ENCODE measurements around the gene ZCWPW1.

Gene ZCWPW1, protein sequence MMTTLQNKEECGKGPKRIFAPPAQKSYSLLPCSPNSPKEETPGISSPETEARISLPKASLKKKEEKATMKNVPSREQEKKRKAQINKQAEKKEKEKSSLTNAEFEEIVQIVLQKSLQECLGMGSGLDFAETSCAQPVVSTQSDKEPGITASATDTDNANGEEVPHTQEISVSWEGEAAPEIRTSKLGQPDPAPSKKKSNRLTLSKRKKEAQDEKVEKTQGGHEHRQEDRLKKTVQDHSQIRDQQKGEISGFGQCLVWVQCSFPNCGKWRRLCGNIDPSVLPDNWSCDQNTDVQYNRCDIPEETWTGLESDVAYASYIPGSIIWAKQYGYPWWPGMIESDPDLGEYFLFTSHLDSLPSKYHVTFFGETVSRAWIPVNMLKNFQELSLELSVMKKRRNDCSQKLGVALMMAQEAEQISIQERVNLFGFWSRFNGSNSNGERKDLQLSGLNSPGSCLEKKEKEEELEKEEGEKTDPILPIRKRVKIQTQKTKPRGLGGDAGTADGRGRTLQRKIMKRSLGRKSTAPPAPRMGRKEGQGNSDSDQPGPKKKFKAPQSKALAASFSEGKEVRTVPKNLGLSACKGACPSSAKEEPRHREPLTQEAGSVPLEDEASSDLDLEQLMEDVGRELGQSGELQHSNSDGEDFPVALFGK

DNA sequence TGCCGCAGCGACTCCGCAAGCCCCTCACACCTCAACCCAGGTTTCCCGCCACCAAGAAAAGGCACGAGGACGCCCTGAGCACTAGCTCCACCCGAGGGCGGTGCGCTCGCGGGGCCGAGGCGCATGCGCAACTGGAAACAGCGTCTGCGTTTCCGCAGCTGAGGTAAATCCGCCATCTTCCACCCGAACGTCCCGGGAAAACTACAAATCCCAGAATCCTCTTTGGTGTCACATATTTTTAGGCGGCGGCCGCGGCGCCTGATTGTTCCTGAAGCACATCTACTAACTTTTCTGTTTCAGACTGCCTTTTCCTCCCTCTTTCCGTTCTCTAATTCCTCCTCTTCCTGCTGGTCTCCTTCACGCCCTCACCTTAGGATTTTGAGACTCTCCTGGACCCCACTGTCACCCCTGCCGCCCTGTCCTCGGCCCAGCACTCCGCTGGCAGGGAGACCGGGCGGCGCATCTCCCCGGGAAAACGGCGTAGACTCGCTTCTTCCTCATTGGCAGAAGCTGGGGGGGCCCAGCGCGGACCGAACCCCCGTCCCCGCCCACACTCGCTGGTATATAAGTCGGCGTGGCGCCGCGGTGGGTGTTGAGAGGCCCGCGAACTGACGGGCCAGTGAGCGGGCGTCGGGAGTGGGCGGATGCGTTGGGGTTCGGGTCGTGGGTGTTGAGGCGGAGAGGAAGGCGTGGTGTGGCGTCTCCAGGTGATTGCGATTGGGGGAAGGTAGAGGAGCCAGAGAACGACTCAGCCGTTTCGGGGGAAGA, at the start of gene ZCWPW1:
Gene ZCWPW1 (minus strand): TSS at position 505 of the 768 bp plus-strand sequence. CDS start 8,054 bp downstream, outside the sequence.
- peak; percentile 91 to 99 (median 96) for DNase-seq
- intact Hi-C loops (cut with DNase I) = loop anchor here (1.0 kb wide), 1 partner anchor 35 kb away; no protein-coding TSS in a partner anchor

DNA sequence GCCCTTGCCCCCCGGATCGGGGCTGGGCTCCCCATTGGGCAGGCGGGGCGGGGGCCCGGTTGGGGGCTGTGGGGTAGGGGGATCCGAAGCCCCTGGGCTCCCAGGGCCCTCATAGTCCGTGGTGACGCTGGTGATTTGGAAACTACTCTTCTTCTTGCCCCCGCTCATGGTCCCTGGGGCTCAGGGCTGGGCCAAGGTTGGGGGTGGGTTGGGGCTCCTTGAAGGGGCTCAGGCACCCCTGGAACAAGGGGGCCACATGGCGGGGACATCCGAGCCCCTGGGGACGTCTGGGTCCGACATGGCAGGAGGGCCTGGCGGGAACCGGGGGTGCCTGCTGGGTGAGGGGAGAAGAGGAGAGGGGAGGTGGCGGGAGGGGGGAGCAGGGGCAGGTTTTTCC, 49.4 kb upstream of the ZCWPW1 start:
- no peak for DNase-seq
- intact Hi-C loops (cut with DNase I) = loop anchor here (10.0 kb wide), 1 partner anchor 197 kb away; the partner anchor contains the start of gene GNB2

DNA sequence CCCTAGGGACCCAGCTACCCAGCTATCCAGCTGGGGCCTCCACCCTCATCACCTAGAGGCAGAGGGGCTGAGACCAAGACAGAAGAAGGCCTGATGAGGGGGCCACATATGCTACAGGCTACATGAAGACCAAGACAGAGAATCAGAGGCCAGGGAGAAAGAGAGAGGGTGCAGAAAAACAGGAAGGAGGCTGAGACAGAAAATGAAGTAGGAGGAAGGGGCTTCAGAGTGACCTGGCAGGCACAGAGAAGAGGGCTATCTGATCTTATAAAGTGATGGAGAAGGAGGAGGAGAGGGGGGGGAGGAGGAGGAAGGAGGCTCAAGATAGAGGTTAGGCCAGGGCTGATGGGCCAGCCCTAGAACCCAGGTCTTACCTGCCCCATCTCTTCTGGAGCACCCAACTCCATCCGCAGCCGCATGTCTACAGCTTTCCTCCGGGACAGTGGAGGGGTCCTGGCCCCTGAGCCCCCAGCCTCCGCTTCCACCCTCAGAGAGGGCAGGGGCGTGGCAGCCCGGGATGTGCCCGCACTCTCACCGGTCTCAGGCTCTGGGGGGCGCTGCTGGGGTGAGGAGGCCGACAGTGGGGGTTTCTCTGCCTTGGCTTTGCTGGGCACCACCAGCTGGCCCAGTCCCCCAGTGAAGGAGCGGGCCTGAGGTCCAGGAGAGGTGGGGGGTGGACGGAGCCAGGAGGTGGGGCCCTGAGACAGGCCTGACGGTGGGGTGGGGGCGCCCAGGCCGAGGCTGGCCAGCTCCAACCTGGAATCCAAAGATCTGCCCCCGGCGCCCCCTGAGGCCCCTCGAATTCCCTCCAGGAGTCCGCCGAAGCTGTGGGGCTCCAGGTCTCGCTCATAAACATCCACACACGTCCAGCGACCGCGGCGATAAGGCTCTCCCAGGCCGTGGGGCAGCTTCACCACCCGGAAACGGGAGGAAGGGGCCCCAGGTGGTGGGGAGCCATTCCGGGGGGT, 48.7 kb upstream of the ZCWPW1 start:
- no peak for DNase-seq
- intact Hi-C loops (cut with DNase I) = loop anchor here (10.0 kb wide), 1 partner anchor 198 kb away; the partner anchor contains the start of gene GNB2

DNA sequence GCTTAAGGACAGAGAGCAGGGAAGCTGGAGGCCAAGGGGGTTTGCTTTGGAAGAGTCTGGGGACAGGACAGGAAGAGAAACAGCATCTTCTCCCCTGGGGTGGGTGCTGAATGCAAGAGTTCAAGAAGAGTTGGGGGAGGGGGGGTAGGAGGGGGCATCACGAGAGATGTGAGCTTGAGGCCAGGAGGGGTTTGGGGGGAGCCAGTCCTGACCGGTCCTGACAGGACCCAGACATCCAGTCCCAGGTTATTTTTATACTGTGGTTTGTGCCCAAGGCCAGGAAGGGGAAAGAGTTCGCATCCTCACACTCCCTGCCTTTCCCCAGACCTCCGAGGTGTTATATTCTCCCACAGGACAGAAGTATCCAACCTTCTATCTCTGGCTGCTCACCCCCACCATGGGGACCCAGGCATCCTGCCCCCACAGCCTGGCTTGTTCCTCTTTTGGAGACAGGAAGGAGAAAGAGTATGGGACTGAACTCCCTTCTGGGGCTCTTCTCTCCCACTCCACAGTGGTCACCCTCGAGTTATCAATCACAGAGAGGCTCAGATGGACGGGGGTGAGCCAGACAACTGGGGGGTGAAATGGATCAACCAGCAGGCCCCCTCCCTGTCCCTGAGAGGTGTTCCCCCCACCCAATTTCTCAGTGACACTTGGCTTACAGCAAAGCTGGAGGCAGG, 47.7 kb upstream of the ZCWPW1 start:
- no peak for DNase-seq
- intact Hi-C loops (cut with DNase I) = loop anchor here (10.0 kb wide), 1 partner anchor 199 kb away; the partner anchor contains the start of gene GNB2

DNA sequence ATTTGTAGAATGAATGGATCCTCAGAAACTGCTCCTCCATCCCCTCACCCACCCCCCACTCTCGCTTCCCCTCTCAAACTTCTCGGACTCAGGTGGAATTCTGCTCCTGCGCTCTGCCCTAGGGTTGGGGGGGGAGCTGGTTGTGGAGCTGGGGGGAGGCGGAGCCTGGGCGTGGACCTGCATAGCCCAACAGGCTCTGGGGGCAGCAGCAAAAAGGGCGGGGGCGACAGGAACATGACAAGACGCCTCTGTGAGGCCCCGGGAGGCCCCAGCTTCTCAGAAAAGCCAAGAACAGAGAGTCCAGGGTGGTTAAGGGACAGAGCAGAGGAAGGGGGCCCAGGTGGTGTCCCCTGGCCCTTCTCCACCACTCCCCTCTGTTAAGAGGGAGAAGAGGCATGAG, 47.0 kb upstream of the ZCWPW1 start:
- no peak for DNase-seq

DNA sequence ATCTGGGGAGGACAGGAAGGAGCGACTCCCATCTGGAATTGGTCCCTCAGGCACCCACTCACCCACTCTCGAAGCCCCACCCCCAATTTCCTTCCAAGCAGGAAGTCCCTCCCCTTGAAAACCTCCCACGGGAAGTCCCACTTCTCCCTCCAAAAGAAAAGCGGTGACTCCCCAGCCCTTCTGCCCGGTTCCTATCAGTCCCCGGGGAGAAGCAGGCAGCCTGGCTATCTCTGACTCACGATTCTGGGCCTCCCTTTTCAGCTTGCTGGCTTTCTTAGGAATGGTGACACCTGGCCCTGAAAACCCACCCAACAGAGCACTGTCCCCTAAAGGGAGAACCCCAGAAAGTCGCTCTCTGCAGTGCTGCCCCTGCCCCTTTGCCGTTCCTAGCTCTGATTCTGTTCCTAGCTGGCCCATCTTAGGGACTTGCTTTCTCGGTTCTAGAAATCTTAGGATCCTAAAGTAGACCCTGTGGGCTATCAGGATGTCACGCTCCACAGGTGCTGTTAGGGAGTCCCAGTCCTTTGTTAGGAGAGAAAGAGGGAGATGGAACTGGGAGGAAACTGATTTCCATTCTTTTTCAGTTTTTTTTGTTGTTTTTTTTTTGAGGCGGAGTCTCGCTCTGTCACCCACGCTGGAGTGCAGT, 44.5 kb upstream of the ZCWPW1 start:
- DNase-seq = no peak
- intact Hi-C loops (cut with DNase I) = loop anchor here (10.0 kb wide), 1 partner anchor 202 kb away; the partner anchor contains the start of gene GNB2

More for the DNA sequence above, 47.0 kb upstream of the ZCWPW1 start:
- intact Hi-C loops (cut with DNase I) = loop anchor here (10.0 kb wide), 1 partner anchor 199 kb away; the partner anchor contains the start of gene GNB2

DNA sequence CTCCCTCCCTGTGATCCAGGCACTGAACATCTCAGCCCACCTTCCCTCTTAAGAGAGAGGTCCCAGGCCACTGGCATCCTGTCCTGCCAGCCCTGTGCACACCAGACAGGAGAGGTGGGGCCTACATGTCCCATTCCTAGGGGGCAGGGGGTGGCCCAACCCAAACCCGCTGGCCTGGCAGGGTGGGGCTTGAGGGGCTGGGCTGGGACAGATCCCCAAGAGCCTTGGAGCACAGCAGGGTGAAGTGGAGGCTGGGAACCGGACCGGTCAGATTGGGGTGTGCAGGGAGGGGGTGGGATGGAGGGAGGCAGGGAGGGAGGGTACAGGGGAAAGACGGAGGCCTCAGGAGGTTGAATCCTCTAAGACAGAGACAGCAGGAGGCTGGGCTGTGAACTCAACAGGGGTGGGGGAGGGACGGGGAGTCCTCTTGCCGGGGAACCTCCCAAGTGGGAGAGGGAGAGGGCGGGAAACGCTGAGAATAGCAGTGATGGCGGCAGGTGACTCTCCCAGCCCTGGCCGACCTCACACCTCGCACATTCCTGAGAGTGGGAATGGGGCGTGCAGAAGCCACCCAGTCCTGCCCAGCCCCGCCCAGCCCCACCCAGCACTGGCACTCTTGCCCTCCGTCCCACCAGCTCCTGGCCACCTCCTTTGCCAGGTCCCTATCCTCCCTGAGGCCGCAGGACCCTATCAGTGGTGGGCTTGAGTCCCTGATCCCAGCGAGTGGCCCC, 43.8 kb upstream of the ZCWPW1 start:
- intact Hi-C loops (cut with DNase I) = loop anchor here (10.0 kb wide), 1 partner anchor 203 kb away; the partner anchor contains the start of gene GNB2
- no peak for DNase-seq

DNA sequence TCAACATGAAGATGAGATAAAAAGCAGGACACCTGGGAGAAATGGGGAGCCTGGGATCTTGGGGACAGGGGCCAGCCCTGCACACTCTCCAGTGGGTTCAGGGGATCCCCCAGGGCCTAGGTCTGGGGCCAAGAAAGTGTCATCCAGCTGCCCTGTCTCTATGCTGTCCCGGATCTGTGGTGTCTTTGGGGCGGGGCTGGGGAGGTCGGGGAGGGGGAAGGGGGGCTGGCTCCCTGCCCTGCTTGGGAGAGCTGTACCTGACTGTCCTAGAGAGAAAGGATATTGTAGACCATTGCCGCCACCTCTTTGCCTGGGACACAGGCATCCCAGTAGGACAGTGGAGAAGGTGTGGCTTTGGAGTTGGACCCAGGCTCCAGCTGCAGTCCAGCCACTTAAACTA, 42.5 kb upstream of the ZCWPW1 start:
- intact Hi-C loops (cut with DNase I) = loop anchor here (10.0 kb wide), 1 partner anchor 204 kb away; the partner anchor contains the start of gene GNB2
- DNase-seq = no peak

DNA sequence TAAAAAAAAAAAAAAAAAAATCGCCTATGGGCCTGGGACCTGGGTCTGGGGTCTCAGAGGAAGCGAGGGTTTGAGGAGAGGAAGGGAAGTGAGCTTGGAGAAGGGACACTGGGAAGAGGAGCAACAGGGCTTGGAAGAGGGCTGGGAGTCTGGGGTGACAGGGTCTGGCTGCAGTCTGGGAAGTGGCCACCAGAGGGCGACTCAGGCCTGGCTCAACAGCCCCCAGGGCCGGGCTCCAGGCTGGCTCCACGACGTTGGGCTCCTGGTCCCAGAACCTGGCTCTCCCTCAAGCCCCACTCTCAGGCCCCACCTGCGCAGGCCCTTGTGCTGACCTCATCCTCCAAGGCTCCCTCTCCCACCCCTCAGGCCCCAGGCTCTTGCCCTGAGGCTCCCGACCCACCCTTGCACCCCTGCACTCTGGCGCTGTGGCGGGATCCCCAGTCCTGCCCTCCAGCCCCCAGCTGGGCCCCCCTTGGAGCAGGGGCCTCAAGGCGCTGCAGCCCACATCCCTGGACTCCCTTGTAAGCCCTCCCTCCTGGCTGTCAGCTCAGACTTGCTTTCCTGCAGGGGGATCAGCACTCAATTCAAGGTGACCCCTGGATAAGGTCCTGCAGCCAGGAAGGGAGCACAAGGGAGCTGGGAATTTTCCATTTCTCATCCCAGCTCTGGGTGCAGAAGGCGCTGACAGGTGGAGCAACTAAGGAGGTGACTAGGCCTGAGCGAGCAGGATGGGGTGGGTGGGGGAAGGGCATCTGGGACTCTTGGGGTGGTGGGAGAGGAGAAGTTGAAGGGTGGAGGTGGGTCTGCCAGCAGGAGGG, 40.9 kb upstream of the ZCWPW1 start:
- intact Hi-C loops (cut with DNase I) = loop anchor here (1.0 to 10.0 kb wide), 5 partner anchors 10 to 258 kb away; partner anchors contain the start of genes GIGYF1, GNB2 and TSC22D4
- peak; percentile 79 to 98 (median 94) for DNase-seq

DNA sequence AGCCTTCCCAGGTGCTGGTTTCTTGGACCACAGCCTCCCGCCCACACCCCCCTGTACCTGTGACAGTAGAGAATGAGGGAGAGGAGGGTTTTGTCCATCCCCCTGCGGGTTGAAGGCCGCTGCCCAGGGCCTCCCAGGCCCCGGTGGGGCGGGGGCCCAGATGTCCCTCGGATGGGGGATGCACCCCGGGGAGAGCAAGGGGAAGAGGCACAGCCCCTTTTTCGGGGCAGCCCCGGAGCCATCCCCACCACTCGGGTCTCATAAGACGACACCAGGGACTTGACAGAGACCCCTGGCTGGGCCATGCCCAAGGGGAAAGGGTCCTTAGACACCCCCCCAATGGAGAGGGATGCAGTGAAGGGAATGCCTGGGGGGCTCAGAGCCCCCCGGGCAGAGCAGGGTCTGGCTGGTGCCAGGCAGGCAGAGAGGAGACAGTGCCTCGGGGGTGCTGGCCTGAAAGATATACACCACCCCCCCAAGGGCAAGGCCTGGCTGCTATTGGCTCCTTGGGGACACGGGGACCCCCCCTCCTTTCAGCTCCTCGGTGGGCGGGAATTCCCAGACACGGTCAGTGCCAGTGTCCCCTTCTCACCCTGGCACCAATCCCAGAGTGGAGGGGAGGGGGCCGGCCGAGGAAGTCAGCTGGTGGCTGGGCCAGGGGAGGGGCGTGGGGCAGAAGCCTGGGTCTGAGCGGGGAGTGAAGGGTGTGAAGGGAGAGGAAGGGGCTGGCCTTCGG, 39.3 kb upstream of the ZCWPW1 start:
- peak; percentile 87 to 99 (median 94) for DNase-seq
- intact Hi-C loops (cut with DNase I) = loop anchor here (5.0 kb wide), 2 partner anchors 224 to 259 kb away; partner anchors contain the start of gene GIGYF1

DNA sequence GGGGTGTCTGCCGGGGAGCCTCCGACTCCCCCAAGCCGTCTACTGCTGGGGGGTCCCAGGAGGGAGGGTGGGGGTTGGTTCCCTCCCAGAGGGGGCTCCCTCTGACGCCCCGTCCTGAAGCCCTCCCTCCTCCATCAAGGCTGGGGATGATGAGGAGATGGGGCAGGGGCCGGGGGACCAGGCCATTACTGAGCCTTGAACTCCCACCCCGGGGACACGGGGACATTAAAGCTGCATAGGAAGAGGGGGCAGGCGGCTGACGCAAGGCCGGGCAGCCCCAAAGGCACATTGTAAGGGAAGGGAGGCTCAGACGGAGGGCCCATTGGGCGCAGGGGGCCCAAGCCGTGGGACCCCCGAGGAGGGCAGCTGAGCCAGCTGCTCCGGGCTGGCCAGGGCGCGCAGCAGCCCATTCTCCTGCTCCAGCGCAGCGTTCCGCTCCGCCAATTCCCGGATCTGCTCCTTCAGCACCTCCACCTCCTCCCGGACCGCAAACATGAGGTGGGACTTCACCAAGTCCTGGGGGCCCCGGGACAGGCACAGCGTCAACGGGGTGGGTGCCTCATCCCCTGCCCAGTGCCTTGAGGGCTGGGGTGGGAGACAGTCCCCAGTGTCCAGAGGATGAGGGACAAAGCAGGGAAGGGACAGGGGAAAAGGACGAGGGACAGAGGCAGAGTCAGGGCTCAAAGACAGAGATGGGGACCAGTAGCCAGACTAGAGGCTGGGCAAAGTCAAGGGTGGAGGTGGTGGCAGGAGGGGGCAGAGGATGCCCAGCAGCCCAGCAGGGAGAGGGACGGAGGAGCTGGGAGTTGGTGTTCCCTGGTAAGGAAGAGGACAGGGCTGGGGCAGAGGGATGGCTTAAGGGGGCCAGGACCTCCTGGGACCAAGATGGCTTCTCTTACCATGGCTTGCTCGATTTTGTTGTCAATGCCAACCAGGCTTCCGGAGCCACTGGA, 38.4 kb upstream of the ZCWPW1 start:
- intact Hi-C loops (cut with DNase I) = loop anchor here (5.0 kb wide), 2 partner anchors 225 to 260 kb away; partner anchors contain the start of gene GIGYF1
- no peak for DNase-seq

DNA sequence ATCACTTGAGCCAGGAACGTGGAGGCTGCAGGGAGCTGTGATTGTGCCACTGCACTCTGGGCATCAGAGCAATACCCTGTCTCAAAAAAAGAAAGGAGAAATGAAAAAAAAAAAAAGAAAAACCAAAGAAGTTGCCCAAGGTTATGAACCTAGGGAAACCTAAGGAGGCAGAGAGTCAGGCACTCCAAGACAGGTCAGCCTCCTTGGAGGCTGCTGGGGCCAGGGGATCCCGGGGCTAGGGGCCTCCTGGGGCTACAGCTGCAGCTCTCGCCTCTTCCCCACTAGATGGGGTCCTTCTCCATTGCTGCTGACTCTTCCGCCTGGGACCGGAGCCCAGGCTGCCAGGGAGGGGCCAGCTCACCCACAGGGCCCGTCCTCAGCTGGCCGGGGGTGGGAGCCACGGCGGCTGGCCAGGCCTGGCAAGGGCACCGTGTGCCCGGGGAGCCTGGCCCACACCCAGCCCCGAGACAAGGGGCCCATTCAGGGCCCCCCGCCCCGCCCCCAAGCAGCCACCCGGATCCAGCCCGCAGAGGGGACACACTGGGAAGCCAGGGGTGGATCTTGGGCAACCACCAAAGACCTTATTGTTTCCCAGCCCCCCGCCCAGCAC, 37.3 kb upstream of the ZCWPW1 start:
- intact Hi-C loops (cut with DNase I) = loop anchor here (5.0 kb wide), 2 partner anchors 226 to 261 kb away; partner anchors contain the start of gene GIGYF1
- peak; percentile 77 to 99 (median 86) for DNase-seq

DNA sequence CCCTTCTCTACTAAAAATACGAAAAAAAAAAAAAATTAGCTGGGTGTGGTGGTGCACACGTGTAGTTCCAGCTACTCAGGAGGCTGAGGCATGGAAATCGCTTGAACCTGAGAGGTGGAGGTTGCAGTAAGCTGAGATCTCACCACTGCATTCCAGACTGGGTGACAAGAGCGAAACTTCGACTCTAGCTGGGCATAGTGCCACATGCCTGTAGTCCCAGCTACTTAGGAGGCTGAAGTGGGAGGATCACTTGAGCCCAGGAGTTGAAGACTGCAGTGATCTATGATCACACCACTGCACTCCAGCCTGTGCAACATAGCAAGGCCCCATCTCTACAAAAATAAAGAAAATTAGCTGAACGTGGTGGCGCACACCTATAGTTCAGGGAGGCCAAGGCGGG, 36.8 kb upstream of the ZCWPW1 start:
- no peak for DNase-seq
- intact Hi-C loops (cut with DNase I) = loop anchor here (5.0 kb wide), 2 partner anchors 227 to 262 kb away; partner anchors contain the start of gene GIGYF1

DNA sequence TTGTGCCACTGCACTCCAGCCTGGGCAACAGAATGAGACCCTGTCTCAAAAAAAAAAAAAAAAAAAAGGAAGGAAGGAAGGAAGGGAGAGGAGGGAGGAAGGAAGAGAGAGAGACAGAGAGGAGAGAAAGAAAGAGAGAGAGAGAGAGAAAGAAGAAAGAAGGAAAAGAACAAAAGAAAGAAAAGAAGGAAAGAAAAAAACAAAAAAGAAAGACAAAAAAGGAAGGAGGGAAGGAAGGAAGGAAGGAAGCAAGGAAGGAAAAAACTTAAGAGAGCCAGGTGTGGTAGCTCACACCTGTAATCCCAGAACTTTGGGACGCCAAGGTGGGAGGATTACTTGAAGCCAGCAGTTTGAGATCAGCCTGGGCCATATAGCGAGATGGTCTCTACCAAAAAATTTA, 36.3 kb upstream of the ZCWPW1 start:
- no peak for DNase-seq
- intact Hi-C loops (cut with DNase I) = loop anchor here (5.0 kb wide), 2 partner anchors 228 to 263 kb away; partner anchors contain the start of gene GIGYF1

All from posterior cingulate gyrus (tissue), 11 donors.